ENCODE data around the gene NAV3.

The NAV3 gene

DNA sequence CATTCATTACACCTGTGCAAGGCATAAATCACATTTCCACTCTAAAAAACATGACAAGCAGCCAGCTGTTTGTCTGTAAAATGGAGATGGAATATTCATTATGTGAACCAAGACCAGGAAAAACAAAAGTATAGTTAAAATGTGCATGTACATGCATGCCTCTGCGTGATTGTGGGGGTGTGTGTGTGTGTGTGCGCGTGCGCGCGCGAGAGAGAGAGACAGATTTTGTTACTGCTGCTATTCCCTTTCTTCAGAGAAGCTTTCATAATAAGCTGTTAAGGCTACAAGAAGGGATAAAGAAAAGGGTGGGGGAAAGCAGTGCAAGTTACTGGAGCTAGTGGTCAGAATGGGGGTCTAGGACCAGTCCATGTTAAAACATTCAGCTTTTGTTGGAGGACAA, 430.3 kb downstream of the NAV3 start:
- no peak for DNase-seq (ENCODE audit: low read depth in 2 of 2)

DNA sequence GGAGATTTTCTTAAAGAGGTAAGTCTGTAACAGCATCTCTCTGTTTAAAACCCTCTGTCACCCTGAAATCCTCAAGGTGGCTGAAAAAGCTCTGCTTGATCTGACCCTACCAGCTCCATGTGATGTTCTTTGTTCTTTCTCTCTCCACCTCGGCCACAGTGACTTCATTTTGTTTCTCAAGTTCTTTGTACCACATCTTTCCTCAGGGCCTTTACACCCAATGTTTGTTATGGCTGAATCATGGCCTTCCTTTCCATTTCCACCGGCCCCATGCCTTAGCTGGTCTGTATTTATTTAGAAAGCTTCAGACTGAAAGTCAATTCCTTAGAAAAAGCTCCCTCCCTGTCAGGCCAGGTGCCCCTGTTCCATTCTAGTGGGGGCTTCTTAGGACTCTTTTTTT, 431.2 kb downstream of the NAV3 start:
- no peak for DNase-seq (ENCODE audit: low read depth in 2 of 2)

All from stimulated activated CD4-positive, alpha-beta T cell treated with anti-CD3 and anti-CD28 coated beads, Interleukin-1b, Interleukin-23, amount 100 ng/mL, for 4 hours (primary cell).